Measurements from ENCODE around the gene ENPP6. TPM values are rescaled to one million over a fixed set of nuclear protein-coding genes. Genes with fewer than 3 reads are reported as not detected.
A peak's percentile ranks its signal among the peaks of the same experiment; 100 is the strongest.

The ENPP6 gene
- not detected in 2 replicates for total RNA-seq
- long read RNA-seq = 0 reads

GRCh38 chr4:184217634-184218033, at the start of gene ENPP6:
TSS of gene ENPP6 (minus strand) at chr4:184217873. CDS start at chr4:184217819, 54 bp downstream.
- Mint-ChIP-seq H3K4me1 (peaks cover 13% of the 10 kb centered on the region), H3K27me3 (ENCODE audit: low read depth) (no peaks in the 10 kb centered on the region), H3K27ac (ENCODE audit: unreplicated experiment) (no peak within 1 kb of the TSS), H3K4me3 (no peak within 1 kb of the TSS), H3K9me3 (no peaks in the 10 kb centered on the region), H3K36me3 (ENCODE audit: low read depth) (no peaks in the 10 kb centered on the region)
- TF ChIP-seq, protein P1, sequence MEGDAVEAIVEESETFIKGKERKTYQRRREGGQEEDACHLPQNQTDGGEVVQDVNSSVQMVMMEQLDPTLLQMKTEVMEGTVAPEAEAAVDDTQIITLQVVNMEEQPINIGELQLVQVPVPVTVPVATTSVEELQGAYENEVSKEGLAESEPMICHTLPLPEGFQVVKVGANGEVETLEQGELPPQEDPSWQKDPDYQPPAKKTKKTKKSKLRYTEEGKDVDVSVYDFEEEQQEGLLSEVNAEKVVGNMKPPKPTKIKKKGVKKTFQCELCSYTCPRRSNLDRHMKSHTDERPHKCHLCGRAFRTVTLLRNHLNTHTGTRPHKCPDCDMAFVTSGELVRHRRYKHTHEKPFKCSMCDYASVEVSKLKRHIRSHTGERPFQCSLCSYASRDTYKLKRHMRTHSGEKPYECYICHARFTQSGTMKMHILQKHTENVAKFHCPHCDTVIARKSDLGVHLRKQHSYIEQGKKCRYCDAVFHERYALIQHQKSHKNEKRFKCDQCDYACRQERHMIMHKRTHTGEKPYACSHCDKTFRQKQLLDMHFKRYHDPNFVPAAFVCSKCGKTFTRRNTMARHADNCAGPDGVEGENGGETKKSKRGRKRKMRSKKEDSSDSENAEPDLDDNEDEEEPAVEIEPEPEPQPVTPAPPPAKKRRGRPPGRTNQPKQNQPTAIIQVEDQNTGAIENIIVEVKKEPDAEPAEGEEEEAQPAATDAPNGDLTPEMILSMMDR (conservative IDR thresholded peaks at IDR 0.05) = no peak
- no peak for DNase-seq (ENCODE audit: low read depth, low spot score)

DNA sequence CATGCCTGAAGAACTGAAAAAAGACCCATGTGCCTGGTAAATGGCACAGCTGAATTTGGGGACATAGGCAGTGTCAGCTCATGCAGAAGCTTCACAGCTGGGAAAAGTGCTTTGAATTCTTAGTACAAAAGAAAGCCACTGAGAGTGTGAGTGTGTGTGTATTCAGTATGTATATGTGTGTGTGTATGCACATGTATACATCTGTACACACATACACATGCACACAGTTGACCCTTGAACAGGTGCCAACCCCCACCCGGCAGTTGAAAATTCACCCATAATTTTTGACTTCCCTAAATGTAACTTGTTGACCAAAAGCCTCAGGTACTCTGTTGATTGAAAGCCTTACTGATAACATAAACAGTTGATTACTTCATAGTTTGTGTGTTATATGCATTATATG, 49.5 kb upstream of the ENPP6 start:
- Mint-ChIP-seq H3K4me3 (no peak overlapping the region), H3K4me1 (peaks cover 21% of the 10 kb centered on the region), H3K27ac (ENCODE audit: unreplicated experiment) (no peak overlapping the region), H3K36me3 (ENCODE audit: low read depth) (no peaks in the 10 kb centered on the region), H3K27me3 (ENCODE audit: low read depth) (no peaks in the 10 kb centered on the region), H3K9me3 (no peaks in the 10 kb centered on the region)
- TF ChIP-seq, protein P1 (conservative IDR thresholded peaks at IDR 0.05) = no peak
- DNase-seq (ENCODE audit: low read depth, low spot score) = no peak

GRCh38 chr4:184265546-184266351, 48.1 kb upstream of the ENPP6 start:
- TF ChIP-seq, protein P1 (conservative IDR thresholded peaks at IDR 0.05) = no peak
- Mint-ChIP-seq H3K27me3 (ENCODE audit: low read depth) (no peaks in the 10 kb centered on the region), H3K27ac (ENCODE audit: unreplicated experiment) (no peak overlapping the region), H3K36me3 (ENCODE audit: low read depth) (no peaks in the 10 kb centered on the region), H3K4me1 (peaks cover 21% of the 10 kb centered on the region), H3K9me3 (no peaks in the 10 kb centered on the region), H3K4me3 (no peak overlapping the region)
- DNase-seq (ENCODE audit: low read depth, low spot score) = no peak

- no peak overlapping the region for H3K4me3 Mint-ChIP-seq
- H3K4me1 Mint-ChIP-seq = peaks cover 28% of the 10 kb centered on the region
- no peaks in the 10 kb centered on the region for H3K36me3 Mint-ChIP-seq (ENCODE audit: low read depth)
- no peaks in the 10 kb centered on the region for H3K9me3 Mint-ChIP-seq
- no peak overlapping the region for H3K27ac Mint-ChIP-seq (ENCODE audit: unreplicated experiment)
- H3K27me3 Mint-ChIP-seq (ENCODE audit: low read depth) = no peaks in the 10 kb centered on the region
- peak; percentile 97 for DNase-seq (ENCODE audit: low read depth, low spot score)
- TF ChIP-seq, protein P1 (conservative IDR thresholded peaks at IDR 0.05) = peak; percentile 94
These were observed 46.4 kb upstream of the ENPP6 start for GRCh38 chr4:184263910-184264732.

GRCh38 chr4:184263461-184263860, 45.8 kb upstream of the ENPP6 start:
- H3K36me3 Mint-ChIP-seq (ENCODE audit: low read depth) = no peaks in the 10 kb centered on the region
- DNase-seq (ENCODE audit: low read depth, low spot score) = no peak
- TF ChIP-seq, protein P1 (conservative IDR thresholded peaks at IDR 0.05) = no peak
- H3K4me3 Mint-ChIP-seq = no peak overlapping the region
- no peaks in the 10 kb centered on the region for H3K9me3 Mint-ChIP-seq
- H3K27ac Mint-ChIP-seq (ENCODE audit: unreplicated experiment) = no peak overlapping the region
- no peaks in the 10 kb centered on the region for H3K27me3 Mint-ChIP-seq (ENCODE audit: low read depth)
- peaks cover 24% of the 10 kb centered on the region for H3K4me1 Mint-ChIP-seq
